Measurements from ENCODE around the gene ZHX3. TPM values are rescaled to one million over a fixed set of nuclear protein-coding genes. Genes with fewer than 3 reads are reported as not detected.

The ZHX3 gene
- total RNA-seq: 10 to 100 TPM; 11.9 to 15.0 TPM

- DNase-seq (peak; percentile 97), ATAC-seq (peak; percentile 99)
- H3K4me1 Mint-ChIP-seq (ENCODE audit: low read depth): peaks cover 36% of the 10 kb centered on the region
- peak within 1 kb of the TSS; percentile 83 for H3K4me3 Mint-ChIP-seq
- H3K27me3 Mint-ChIP-seq (ENCODE audit: low read depth): peaks cover 4% of the 10 kb centered on the region
- no peaks in the 10 kb centered on the region for H3K9me3 Mint-ChIP-seq (ENCODE audit: insufficient read depth)
- POLR2A ChIA-PET: no interaction called here
- CTCF ChIA-PET: interaction anchor here (0.7 to 1.5 kb wide), 2 partner anchors 23 to 183 kb away, joined by 3 read pairs; partner anchors contain the start of gene LPIN3
- peak within 1 kb of the TSS; percentile 87 for H3K27ac Mint-ChIP-seq
- H3K36me3 Mint-ChIP-seq (ENCODE audit: low read depth): no peaks in the 10 kb centered on the region
These were observed at the start of gene ZHX3 for GRCh38 chr20:41317546-41318270. Gene ZHX3, minus strand, starts transcription at chr20:41317731. Its CDS starts 112,815 bp downstream, at chr20:41204916.

- Mint-ChIP-seq H3K27ac (no peak overlapping the region), H3K4me3 (no peak overlapping the region), H3K4me1 (ENCODE audit: low read depth) (peaks cover 4% of the 10 kb centered on the region), H3K9me3 (ENCODE audit: insufficient read depth) (no peaks in the 10 kb centered on the region), H3K36me3 (ENCODE audit: low read depth) (no peaks in the 10 kb centered on the region), H3K27me3 (ENCODE audit: low read depth) (peaks cover 33% of the 10 kb centered on the region)
- ATAC-seq (no peak), DNase-seq (no peak)
- POLR2A ChIA-PET: no interaction called here
- CTCF ChIA-PET: no interaction called here
These were observed 49.8 kb upstream of the ZHX3 start for GRCh38 chr20:41367393-41367695.

- ChIA-PET POLR2A (no interaction called here), CTCF (no interaction called here)
- Mint-ChIP-seq H3K27me3 (ENCODE audit: low read depth) (peaks cover 33% of the 10 kb centered on the region), H3K4me1 (ENCODE audit: low read depth) (peaks cover 4% of the 10 kb centered on the region), H3K27ac (no peak within 1 kb of the TSS), H3K36me3 (ENCODE audit: low read depth) (no peaks in the 10 kb centered on the region), H3K9me3 (ENCODE audit: insufficient read depth) (no peaks in the 10 kb centered on the region), H3K4me3 (no peak within 1 kb of the TSS)
- DNase-seq (no peak), ATAC-seq (no peak)
These were observed 49.2 kb upstream of the ZHX3 start, which contains the start of gene EMILIN3 for GRCh38 chr20:41366546-41367392. Gene EMILIN3, minus strand, starts transcription at chr20:41366818. Its CDS starts 184 bp downstream, at chr20:41366634.

GRCh38 chr20:41365777-41366545 lies 48.4 kb upstream of the ZHX3 start:
- peaks cover 33% of the 10 kb centered on the region for H3K27me3 Mint-ChIP-seq (ENCODE audit: low read depth)
- no peak overlapping the region for H3K4me3 Mint-ChIP-seq
- no peaks in the 10 kb centered on the region for H3K9me3 Mint-ChIP-seq (ENCODE audit: insufficient read depth)
- H3K36me3 Mint-ChIP-seq (ENCODE audit: low read depth): no peaks in the 10 kb centered on the region
- DNase-seq (no peak), ATAC-seq (peak; percentile 57)
- H3K4me1 Mint-ChIP-seq (ENCODE audit: low read depth): peaks cover 4% of the 10 kb centered on the region
- no peak overlapping the region for H3K27ac Mint-ChIP-seq
- CTCF ChIA-PET: no interaction called here
- POLR2A ChIA-PET: no interaction called here

- ChIA-PET POLR2A (no interaction called here), CTCF (no interaction called here)
- no peak for ATAC-seq
- no peak overlapping the region for H3K4me3 Mint-ChIP-seq
- no peak overlapping the region for H3K27ac Mint-ChIP-seq
- no peaks in the 10 kb centered on the region for H3K36me3 Mint-ChIP-seq (ENCODE audit: low read depth)
- H3K27me3 Mint-ChIP-seq (ENCODE audit: low read depth): peaks cover 33% of the 10 kb centered on the region
- peaks cover 4% of the 10 kb centered on the region for H3K4me1 Mint-ChIP-seq (ENCODE audit: low read depth)
- DNase-seq: no peak
- H3K9me3 Mint-ChIP-seq (ENCODE audit: insufficient read depth): no peaks in the 10 kb centered on the region
These were observed 47.6 kb upstream of the ZHX3 start for GRCh38 chr20:41364967-41365765.

GRCh38 chr20:41364236-41364855 lies 46.8 kb upstream of the ZHX3 start:
- peaks cover 4% of the 10 kb centered on the region for H3K4me1 Mint-ChIP-seq (ENCODE audit: low read depth)
- peaks cover 30% of the 10 kb centered on the region for H3K27me3 Mint-ChIP-seq (ENCODE audit: low read depth)
- ATAC-seq (no peak), DNase-seq (no peak)
- CTCF ChIA-PET: no interaction called here
- no peak overlapping the region for H3K27ac Mint-ChIP-seq
- no peaks in the 10 kb centered on the region for H3K36me3 Mint-ChIP-seq (ENCODE audit: low read depth)
- no peak overlapping the region for H3K4me3 Mint-ChIP-seq
- H3K9me3 Mint-ChIP-seq (ENCODE audit: insufficient read depth): no peaks in the 10 kb centered on the region
- POLR2A ChIA-PET: no interaction called here

GRCh38 chr20:41363601-41364000 lies 46.1 kb upstream of the ZHX3 start:
- CTCF ChIA-PET: no interaction called here
- no peak for ATAC-seq
- H3K9me3 Mint-ChIP-seq (ENCODE audit: insufficient read depth): no peaks in the 10 kb centered on the region
- POLR2A ChIA-PET: no interaction called here
- no peak for DNase-seq
- H3K27me3 Mint-ChIP-seq (ENCODE audit: low read depth): peaks cover 26% of the 10 kb centered on the region
- H3K27ac Mint-ChIP-seq: no peak overlapping the region
- no peak overlapping the region for H3K4me3 Mint-ChIP-seq
- H3K36me3 Mint-ChIP-seq (ENCODE audit: low read depth): no peaks in the 10 kb centered on the region
- H3K4me1 Mint-ChIP-seq (ENCODE audit: low read depth): peaks cover 4% of the 10 kb centered on the region

GRCh38 chr20:41362748-41363140 lies 45.2 kb upstream of the ZHX3 start:
- H3K9me3 Mint-ChIP-seq (ENCODE audit: insufficient read depth): no peaks in the 10 kb centered on the region
- CTCF ChIA-PET: no interaction called here
- H3K4me1 Mint-ChIP-seq (ENCODE audit: low read depth): peaks cover 4% of the 10 kb centered on the region
- no peak overlapping the region for H3K4me3 Mint-ChIP-seq
- POLR2A ChIA-PET: no interaction called here
- no peak for ATAC-seq
- DNase-seq: no peak
- no peaks in the 10 kb centered on the region for H3K36me3 Mint-ChIP-seq (ENCODE audit: low read depth)
- no peak overlapping the region for H3K27ac Mint-ChIP-seq
- H3K27me3 Mint-ChIP-seq (ENCODE audit: low read depth): peaks cover 20% of the 10 kb centered on the region

- Mint-ChIP-seq H3K27ac (no peak overlapping the region), H3K36me3 (ENCODE audit: low read depth) (no peaks in the 10 kb centered on the region), H3K27me3 (ENCODE audit: low read depth) (peaks cover 14% of the 10 kb centered on the region), H3K4me1 (ENCODE audit: low read depth) (peaks cover 1% of the 10 kb centered on the region), H3K4me3 (no peak overlapping the region), H3K9me3 (ENCODE audit: insufficient read depth) (no peaks in the 10 kb centered on the region)
- ChIA-PET CTCF (no interaction called here), POLR2A (no interaction called here)
- no peak for DNase-seq
- no peak for ATAC-seq
These were observed 44.5 kb upstream of the ZHX3 start for GRCh38 chr20:41361757-41362747.

- no peak for ATAC-seq
- H3K4me1 Mint-ChIP-seq (ENCODE audit: low read depth): no peaks in the 10 kb centered on the region
- H3K9me3 Mint-ChIP-seq (ENCODE audit: insufficient read depth): no peaks in the 10 kb centered on the region
- H3K27me3 Mint-ChIP-seq (ENCODE audit: low read depth): peaks cover 12% of the 10 kb centered on the region
- H3K4me3 Mint-ChIP-seq: no peak overlapping the region
- ChIA-PET POLR2A (no interaction called here), CTCF (no interaction called here)
- DNase-seq: no peak
- no peak overlapping the region for H3K27ac Mint-ChIP-seq
- H3K36me3 Mint-ChIP-seq (ENCODE audit: low read depth): no peaks in the 10 kb centered on the region
These were observed 43.6 kb upstream of the ZHX3 start for GRCh38 chr20:41360831-41361756.
